ENCODE results near the gene PTPRR.

PTPRR gene

DNA sequence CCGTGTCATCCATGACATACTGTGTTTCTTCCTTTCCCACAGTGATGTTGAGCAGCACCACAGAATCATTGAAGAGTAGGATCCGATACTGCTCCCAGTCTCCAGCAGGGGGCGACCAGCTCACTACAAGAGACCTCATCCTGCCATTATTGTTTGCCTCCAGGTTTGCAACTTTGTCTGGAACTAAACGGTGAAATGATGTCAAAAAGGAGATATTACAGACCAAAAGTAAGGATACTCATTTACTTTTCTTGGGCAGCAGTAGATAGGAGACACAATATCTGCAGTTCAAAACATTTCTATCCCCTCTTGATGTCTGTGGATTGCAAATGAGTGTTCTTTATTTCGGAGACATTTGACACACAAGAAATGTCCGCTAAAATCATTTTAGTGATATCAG, 330.5 kb downstream of the PTPRR start:
- peak; percentile 48 to 82 for DNase-seq
